Ishikawa (cell line): ENCODE measurements around the gene HDAC6.

Experiments used
- EP300 ChIP-seq: IDR thresholded peaks from 2 replicates; pipeline ENCODE4 v1.6.1; 2012; ENCODE audit warnings: borderline replicate concordance
- FOXM1 ChIP-seq: IDR thresholded peaks from 2 replicates; pipeline ENCODE4 v1.6.1; 2012; ENCODE audit warnings: low read depth, borderline replicate concordance
- TAF1 ChIP-seq: IDR thresholded peaks from 2 replicates; pipeline ENCODE4 v1.6.1; 2012; ENCODE audit warnings: low read depth, mild to moderate bottlenecking

- TF ChIP-seq TAF1 (no peak), EP300 (no peak), FOXM1 (no peak)
Measured at GRCh38 chrX:48798318-48798717, 3.5 kb upstream of the HDAC6 start.
